H1 (cell line): ENCODE measurements around the gene TTC28. TPM values are rescaled to one million over a fixed set of nuclear protein-coding genes. Genes with fewer than 3 reads are reported as not detected.

Experiments
- KDM1A ChIP-seq: fragments of 200-600, 300-600 bp; sonication (generic); IDR thresholded peaks from 2 replicates; pipeline ENCODE4 v1.7.1; 2016; ENCODE audit warnings: mild to moderate bottlenecking, low read length, borderline replicate concordance
- KDM4A ChIP-seq: IDR thresholded peaks from one replicate; pipeline ENCODE4 v1.7.1; 2012; ENCODE audit warnings: low read depth, mild to moderate bottlenecking, moderate library complexity, low read length, inconsistent platforms; ENCODE audit not compliant: severe bottlenecking
- MAFK ChIP-seq: IDR thresholded peaks from 2 replicates; pipeline ENCODE4 v1.6.1; 2012; ENCODE audit warnings: low read depth, mild to moderate bottlenecking, improper control_type of control experiment, low read length
- NRF1 ChIP-seq: IDR thresholded peaks from 2 replicates; pipeline ENCODE4 v1.6.1; 2011; ENCODE audit warnings: mild to moderate bottlenecking, low read depth, low read length, improper control_type of control experiment
- RNF2 ChIP-seq: fragments of 200-900, 300-1000 bp; sonication (generic); IDR thresholded peaks from 2 replicates; pipeline ENCODE4 v1.7.1; 2016; ENCODE audit warnings: borderline replicate concordance, low read depth, mild to moderate bottlenecking, antibody characterized with exemption, low read length; ENCODE audit not compliant: poor library complexity, severe bottlenecking; ENCODE audit errors: missing control alignments
- SIRT6 ChIP-seq: IDR thresholded peaks from one replicate; pipeline ENCODE4 v1.7.1; 2012; ENCODE audit warnings: low read length, inconsistent platforms
- polyA plus RNA-seq, 7 experiments: library from polyadenylated mRNA; depleted of rRNA in 3 of 7; stranded (reverse) in 5 of 7; unstranded in 2 of 7; fragments of >200 nt in 5 of 7; fragments of 200-250 nt in 2 of 7; gene quantifications; 1 replicate in 5 of 7; 2 replicates in 1 of 7; 4 replicates in 1 of 7; pipeline versions ENCODE4 v1.2.1 to v1.2.3, GENCODE V29; 2011 to 2013; ENCODE audit warnings: missing spikeins in 2 of 7, mixed read lengths in 2 of 7
- total RNA-seq: library from RNA; stranded (reverse); fragmentation: NEBNext Ultra II Directional; extraction: Animal tissue kit (Norgen Biotek cat#: 25700); gene quantifications from 2 replicates; pipeline ENCODE4 v1.2.1, GENCODE V29; 2021
- TF ChIP-seq, protein P1 (sequence below), 3 experiments: IDR thresholded peaks; 1 replicate in 2 of 3; 2 replicates in 1 of 3; pipeline versions ENCODE4 v1.5.1 to v1.6.1; 2011; ENCODE audit warnings: low read length in 3 of 3, mild to moderate bottlenecking in 3 of 3, inconsistent platforms in 2 of 3, low read depth in 1 of 3, moderate library complexity in 1 of 3; ENCODE audit not compliant: insufficient read depth in 1 of 3; ENCODE audit errors: control extremely low read depth in 1 of 3

Gene TTC28
- total and polyA plus RNA-seq, 2 of the 8 experiments (the other 6 are each of a cell fraction or from before 2014, with no cell fraction given) = 2.6 to 12.6 TPM

DNA sequence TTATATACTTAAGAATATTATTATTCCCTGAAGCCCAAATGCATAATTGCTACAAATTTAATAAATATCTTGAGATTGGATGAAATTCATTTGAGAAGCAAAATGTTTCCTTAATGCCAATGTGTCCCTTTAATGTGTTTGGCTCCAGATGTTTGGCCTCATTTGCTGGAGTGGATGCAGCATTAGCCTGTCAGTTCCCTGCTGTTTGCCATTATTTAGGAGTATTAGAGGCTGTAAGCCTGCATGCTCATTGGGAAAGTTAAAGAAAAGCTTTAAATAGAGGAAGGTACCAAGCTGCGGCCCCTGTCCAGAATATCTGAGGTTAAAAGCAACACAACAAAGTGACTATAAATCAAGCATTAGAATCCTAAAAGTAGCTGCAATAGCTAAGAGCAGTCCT, 705.8 kb downstream of the TTC28 start (continued):
- TF ChIP-seq, protein P1, sequence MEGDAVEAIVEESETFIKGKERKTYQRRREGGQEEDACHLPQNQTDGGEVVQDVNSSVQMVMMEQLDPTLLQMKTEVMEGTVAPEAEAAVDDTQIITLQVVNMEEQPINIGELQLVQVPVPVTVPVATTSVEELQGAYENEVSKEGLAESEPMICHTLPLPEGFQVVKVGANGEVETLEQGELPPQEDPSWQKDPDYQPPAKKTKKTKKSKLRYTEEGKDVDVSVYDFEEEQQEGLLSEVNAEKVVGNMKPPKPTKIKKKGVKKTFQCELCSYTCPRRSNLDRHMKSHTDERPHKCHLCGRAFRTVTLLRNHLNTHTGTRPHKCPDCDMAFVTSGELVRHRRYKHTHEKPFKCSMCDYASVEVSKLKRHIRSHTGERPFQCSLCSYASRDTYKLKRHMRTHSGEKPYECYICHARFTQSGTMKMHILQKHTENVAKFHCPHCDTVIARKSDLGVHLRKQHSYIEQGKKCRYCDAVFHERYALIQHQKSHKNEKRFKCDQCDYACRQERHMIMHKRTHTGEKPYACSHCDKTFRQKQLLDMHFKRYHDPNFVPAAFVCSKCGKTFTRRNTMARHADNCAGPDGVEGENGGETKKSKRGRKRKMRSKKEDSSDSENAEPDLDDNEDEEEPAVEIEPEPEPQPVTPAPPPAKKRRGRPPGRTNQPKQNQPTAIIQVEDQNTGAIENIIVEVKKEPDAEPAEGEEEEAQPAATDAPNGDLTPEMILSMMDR (IDR thresholded peaks at IDR 0.05; ENCODE audit: control extremely low read depth in 1 of 3, insufficient read depth in 1 of 3, low read depth in 1 of 3, low read length in 3 of 3) = no peak
- TF ChIP-seq RNF2 (no peak), KDM1A (no peak), KDM4A (no peak), SIRT6 (no peak), NRF1 (no peak), MAFK (no peak)
